Dermis blood vessel endothelial cell (primary cell): ENCODE measurements around the gene MOB2. TPM values are rescaled to one million over a fixed set of nuclear protein-coding genes. Genes with fewer than 3 reads are reported as not detected.

ENCODE experiments used
- DNase-seq: peaks from one replicate; pipeline ENCODE4 v3.0.0; 2010
- total RNA-seq: library from RNA; depleted of rRNA; stranded (reverse); fragments of >200 nt; gene quantifications from 2 replicates; pipeline ENCODE4 v1.2.3, GENCODE V29; 2014

MOB2 gene
- total RNA-seq, 1 donor from 2014 or later = 47.0 TPM

DNA sequence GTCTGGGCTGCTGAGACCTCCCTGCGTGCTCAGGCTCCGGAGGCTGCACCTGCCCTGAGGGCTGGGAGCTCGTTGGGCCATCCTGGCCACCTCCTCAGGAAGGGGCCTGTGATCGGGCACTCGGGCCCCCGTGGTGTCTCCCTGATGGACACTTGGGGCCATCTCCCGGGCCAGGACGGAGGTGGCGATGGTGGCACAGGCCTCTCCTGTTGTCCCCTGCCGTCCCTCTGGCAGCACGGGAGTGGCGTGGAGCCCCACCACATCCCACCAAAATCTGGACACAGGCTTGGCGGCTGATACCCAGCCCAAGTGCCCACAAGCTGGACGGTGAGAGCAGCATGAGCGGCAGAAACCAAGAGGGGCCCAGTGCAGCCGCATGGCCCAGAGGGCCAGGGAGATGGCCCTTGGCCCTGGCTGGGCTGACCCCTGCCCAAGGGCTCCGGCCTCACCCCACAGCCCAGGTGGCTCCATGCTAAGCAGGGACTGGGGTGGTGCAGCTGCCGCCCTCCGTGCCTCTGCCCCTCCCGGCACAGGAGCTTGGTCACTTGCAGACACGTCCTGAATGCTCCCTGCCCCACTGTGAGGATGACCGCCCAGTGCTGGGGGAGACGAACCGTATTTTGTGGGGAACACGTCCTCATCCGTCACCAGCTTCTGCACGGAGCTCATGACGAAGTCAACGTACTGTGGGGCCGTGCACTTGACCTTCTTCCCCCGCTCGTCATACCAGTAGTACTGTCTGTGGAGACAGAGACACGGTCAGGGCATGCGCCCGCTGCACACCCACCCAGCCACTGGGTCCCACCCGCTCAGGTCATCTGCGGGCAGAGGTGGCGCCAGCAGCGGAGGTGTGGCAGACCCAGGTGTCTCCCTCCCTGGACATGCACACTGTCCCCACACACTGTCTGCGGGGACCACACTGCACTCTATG is 15.6 kb downstream of the MOB2 start:
- no peak for DNase-seq

DNA sequence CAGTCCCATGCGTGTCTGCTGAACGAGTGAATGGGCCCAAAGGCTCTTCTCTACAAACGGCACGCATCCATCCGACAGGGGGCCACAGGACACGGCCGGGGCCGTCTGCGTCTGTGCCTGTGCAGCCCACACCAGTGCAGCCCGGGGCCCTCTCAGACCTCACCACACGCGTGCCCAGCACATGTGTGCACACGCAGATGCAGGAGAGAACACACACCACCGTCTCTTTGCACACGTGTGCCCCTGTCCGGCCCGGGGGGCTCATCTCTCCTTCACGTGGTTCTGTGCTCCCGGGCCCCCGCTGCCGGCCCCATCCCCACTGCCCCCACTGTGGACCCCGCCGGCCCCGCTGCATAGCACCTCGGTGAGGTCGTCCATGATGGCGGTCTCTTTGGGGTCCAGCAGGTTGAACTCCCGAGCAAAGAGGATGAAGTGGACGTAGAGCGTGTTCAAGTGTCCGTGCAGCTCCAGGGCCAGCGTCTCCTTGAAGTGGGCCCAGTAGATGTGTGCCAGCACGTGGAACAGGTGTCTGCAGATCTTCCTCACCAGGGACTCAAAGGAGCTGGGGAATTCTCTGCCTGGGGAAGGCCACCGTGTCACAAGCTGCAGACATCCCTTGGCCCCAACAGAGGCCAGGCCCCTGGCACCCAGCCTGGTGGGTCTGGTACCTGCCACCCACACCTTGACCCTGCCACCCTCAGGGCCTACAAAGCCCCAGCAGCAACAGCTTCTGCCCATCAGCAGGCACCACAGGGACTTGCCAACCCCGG is 16.5 kb downstream of the MOB2 start:
- no peak for DNase-seq

DNA sequence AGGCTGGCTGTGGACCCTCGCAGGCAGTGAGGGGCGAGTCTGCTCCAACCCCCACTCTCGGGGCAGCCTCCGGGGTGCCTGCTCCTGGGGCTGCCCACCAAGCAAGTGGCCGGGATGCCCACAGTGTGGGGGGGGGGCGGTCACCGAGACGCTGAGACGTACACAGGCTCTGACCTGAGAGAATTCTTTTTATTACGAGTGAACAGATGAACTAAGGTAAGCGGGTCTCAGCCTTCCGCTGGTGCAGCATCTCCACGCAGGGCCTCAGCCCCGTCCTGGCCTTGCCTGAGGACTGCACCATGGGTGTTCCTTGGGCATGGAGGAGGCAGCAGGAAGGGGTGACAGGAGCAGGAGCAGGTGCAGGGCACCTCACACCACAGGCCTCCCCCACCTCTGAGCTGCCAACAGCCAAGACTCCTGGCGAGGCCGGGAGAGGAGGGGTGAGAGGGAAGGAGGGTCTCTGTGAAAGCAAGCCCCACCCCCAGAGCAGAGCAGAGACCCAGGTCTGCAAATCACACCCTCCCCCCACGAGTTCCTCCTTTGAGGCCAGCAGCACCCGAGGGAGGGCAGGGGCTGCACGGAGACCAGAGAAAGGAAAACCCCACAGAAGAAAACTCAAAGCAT is 17.2 kb downstream of the MOB2 start:
- DNase-seq = no peak

DNA sequence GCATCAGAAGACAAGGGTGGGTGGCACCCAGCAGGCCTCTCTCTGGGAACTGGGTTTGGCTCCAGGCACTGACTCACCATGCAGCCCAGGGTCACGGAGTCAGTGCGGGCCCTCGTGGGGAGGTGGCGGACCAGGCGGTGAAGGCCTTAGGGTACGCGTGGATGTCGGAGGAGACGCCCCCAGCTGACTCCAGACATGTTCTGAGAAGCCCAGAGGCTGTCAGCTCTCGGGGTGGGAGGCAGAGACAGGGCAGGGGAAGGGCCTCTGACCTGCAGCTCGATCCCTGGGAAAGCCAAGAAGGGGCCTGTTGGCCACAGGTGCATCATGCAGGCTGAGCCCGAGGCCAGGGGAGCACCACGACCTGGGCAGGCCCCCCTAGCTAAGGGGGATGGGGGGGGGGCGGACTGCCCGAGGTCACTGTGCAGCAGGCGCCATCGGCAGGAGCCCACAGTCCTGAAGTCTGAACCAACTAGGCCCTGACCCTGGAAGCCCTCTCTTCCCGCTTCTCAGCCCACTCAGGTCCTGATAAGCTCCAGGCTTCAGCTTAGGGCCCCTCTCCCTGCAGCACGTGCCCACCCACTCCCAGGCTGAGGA is 18.0 kb downstream of the MOB2 start:
- no peak for DNase-seq

DNA sequence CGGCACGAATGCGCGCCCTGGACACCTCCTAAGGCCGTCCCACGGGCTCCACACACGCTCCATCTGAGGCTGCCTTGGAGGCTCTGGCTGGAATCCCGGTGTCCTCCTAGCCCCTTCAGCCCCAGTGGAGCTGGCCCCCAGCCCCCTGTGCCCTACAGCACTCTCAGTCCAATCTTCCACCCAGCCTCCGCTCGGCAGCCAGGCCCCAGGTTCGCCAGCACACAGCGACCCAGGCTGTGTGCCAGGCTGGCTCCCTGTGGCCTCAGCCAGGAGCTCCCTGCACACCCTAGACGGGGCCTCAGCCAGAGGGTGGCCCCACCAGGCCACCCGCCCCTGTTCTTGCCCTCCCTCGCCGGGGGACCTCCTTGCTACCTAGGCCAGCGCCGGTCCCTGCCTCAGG is 18.6 kb downstream of the MOB2 start:
- DNase-seq = no peak

DNA sequence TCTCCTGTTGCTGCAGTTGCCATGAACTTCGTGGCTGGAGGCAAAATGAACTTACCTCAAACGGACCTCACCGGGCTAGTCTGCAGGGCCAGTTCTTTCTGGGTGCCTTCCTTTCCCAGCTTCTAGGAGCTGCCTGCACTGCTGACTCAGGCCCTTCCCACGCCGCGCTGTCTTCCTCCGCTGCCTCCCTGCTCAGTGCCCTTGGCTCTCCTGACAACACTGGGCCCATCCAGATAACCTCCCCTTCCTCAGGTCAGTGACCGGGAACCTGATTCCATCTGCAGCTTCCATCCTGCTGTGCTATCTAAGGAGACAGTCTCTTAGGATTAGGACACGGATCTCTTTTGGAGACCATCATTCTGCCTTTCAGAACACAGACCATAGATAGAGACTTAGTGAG is 19.3 kb downstream of the MOB2 start:
- no peak for DNase-seq

DNA sequence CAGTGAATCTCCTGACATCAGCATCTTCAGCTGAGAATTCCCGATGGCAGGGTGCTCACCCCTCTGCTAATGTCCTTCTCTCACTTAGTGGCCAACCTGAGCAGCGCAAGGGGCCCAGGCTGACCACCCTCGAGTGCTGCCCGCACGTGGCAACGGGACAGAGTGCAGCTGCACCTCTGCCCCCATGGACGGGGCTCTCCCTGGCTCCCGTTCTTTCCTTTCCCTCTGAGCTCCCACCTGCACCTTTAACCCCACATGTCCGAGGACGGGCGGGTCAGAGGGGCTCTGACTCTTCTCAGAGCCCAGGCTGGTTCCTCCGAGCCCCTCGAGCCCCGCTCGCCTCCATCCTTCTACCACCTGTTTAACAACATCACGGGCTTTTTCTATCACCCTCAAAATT is 19.8 kb downstream of the MOB2 start:
- no peak for DNase-seq

DNA sequence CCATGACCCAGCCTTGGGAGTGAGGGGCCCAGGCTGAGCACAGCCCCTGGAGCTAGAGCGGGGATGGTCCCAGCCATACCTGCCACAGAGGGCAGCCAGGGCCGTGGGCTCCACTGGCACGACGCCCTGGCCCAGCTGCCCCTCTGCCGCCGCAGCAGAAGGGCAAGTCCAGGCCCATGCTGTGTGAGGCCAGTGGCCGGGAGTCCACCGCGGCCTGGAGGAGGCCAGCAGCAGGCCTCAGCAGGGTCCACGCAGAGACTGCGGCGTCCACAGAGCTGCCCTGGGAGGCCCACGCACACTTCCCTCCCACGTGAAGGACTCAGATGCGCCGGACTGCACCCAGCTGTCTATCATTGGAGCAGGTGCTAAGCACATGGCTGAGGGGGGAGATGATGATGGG is 23.5 kb downstream of the MOB2 start:
- DNase-seq = no peak

DNA sequence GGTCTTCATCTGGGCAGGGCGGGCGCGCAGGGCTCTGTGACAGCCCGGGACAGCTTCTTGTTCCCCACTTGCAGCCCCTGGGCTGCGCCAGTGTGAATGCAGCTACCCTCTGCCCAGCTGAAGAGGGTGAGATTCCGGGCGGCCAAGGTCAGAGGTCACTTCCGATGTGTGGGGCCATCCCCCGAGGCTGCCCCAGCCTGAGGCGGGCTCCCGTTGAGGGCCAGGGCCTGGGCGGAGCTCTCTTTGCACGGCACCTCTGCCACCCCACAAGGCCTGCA is 23.9 kb downstream of the MOB2 start:
- DNase-seq = no peak

DNA sequence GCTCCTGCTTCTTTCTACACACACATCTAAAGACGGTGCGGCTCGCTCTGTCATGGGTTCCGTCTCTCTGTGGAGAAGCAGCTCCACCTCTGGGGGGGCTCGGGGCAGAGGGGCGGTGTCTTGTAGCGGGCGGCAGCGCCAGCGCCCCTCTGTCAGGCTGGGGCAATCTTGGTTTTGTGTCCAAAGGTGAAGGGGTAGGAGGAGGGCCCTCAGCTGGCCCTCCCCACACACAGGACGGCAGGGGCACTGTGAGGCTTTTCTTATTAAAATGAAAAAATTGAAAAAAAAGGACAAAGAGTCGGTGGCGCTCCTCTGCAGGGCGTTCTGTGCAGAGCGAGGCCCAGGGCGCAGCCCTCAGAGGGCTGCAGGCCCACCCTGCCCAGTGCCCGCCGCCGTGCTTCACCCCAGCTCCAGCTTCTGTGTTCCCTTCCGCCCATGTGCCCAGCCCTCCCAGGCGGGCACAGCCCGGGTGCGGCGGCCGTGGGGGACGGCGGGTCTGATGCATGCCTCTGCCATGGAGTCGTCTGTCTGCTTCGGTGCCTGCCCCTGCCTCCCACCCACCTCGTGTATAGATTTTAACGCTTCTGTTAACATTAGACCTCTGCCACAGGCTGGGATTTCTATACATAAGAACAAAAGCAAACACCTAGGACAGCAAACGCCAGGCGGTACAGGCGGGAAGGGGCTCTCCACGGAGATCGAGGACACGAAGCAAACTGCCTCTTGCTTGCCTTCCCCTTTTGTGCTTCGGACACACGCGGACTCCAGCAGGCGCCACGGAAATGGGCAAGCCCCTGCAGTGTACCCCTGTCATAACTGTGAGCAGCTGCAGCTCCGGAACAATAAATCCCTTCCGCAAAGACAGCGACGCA is 24.5 kb downstream of the MOB2 start:
- no peak for DNase-seq

DNA sequence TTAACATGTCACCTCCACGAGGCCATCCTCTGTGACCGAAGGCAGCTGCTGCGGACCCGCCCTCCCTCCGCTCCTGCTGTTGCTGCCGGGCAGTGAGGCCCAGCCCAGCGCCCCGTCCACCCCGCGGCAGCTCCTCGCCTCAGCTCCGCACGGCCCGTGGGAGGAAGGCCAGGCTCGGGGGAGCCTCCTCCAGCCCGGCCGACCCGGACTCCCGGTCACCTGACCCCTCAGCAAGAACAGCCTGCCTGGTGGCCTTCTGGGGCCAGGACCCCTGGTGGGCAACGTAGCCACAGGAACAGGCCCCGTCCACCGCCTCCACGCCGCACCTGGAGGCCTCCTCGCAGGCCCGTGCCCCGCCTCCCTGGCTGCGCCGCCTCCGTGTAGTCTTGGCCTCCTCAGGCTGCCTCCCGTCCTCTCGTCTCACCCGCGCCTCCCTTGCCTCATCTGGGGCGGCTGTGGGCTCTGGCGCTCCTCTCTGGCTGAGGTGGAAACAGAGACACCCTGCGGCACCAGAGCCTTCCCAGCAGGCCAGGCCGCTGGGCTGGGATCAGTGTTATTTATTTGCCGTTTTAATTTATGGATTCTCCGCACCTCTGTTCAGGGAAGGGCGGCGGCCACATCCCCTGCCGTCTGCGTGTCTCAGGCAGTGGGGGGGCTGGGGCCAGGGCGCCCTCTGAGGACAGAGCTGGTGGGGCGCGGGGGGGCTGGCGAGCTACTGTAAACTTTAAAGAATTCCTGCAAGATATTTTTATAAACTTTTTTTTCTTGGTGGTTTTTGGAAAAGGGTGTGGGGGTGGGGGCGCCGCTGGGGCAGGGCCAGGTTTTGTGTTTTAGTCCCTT is 25.4 kb downstream of the MOB2 start:
- DNase-seq = no peak

DNA sequence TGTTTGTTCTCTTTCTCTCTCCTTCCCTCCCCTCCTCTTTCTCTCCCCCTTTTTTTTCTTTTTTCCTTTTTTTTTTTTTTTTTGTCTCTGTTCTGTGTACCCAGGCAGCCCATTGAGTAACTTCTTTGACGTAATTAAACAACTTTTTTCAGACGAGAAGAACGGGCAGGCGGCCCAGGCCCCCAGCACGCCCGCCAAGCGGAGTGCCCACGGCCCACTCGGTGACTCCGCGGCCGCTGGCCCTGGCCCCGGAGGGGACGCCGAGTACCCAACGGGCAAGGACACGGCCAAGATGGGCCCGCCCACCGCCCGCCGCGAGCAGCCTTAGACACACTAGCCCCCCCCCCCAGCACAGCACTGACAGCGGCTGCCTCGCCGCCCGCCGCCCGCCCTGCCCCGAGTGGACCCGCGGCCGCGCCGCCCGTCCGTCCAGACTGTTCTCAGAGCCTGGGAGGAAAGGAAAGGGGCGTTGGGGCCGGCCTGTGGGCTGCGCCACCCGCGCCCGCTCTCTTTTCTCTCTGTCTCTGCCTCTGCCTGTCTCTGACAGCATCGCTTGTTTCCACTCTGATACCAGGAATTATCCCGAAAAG is 26.1 kb downstream of the MOB2 start:
- no peak for DNase-seq

DNA sequence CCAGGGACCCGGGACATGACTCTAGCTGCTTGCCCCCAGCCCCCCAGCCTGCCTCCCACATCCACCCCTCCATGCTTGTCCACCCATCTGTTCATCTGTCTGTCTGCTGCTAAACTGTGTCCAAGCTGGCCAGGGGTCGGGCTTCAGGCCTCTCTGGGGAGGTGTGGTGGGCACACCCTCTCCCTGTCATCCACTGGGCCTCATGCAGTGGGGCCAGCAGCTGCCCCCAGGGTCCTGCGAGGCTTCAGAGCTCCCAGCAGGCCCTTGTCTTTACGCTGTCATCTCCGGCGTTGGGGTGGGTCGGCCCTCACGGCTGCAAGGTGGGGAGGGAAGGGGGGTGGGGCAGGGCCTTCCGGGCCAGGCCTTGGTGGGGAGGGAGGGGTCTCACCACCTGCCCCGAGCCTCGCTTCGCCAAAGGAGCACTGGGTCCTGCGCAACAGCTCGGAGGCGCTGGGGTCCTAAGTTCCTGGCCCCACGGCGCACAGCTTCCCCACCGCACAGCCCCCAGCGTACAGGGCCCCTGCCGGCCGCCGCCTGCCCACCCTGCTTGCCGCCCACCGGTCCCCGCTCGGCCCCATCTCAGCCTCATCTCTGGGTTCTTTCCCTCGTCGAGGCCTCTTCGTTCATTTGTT is 26.7 kb downstream of the MOB2 start:
- DNase-seq = no peak

DNA sequence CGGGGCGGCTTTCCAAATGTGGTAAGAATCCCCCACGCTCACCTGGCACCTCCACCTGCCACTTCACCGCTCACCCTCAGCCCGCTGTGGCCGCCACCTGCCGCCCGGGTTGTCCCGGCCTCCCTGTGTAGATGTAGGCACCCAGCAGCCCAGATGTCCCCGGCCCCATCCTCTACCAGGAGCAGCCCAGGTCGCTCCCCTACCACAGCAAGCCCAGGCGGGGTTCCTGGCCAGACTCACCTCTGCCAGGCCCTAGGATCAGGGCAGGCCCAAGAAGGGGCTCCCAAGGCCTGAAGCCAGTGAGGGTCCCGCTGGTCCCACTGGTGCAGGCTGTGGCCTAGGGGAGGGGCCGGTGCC is 27.4 kb downstream of the MOB2 start:
- no peak for DNase-seq

DNA sequence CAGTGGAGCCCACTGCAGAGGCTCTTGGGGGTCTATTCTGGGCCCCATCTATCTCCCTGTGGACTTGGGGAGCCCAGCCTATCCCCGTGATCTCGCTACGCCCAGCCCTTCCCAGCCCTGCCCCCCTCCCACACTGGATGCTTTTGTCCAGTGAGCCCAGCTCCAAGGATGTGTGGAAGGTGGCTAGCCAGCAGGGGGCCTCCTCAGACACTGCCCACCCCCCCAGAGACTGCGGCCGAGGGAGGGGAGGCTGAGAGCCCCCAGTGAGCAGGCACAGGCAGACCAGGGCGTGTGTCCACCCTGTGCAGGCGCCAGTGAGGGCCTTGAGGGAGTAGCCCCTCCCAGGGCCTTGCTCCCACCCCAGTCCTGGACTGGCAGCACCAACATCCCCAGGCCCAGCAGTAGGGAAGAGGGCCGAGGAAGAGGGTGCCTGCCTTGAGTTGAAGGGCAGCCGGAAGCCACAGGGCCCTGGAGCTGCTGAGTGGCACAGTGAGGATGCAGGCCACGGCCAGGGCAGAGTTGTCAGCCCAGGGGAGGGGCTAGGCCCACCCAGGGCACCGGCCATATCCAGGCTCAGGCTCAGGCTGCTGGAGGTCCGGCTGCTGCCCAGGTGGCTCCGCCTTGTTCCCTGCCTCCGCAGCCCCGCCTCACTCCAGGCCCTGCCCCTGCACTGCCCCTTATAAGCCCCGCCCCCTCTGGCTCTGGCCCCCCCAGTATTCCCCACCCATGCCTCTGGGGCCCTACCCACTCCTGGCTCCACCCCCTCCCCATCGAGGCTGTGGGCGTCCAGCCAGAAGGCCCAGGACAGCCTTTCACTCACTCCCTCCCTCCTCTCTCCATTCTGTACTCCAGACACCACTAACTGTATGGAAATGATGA is 28.0 kb downstream of the MOB2 start:
- peak; percentile 42 for DNase-seq

DNA sequence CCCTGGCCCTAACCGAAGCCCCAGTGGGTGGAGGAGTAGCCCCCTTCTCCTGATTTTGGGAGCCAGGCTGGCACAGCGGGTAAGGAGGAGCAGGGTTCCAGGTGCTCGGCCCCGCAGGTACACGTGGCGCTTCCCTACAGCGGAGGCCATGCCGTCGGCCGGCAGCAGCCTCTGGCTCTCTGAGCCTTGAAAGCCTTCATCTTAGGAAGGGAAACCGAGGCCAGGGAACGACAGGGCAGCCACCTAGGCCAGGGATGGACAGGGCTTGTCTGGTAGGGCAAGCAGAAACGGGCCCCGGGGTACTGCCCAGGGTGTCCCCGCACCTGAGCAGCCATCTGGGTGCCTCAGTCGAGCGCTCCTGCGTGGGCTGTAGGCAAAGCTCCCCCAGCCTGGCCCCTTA is 28.7 kb downstream of the MOB2 start:
- DNase-seq = no peak

DNA sequence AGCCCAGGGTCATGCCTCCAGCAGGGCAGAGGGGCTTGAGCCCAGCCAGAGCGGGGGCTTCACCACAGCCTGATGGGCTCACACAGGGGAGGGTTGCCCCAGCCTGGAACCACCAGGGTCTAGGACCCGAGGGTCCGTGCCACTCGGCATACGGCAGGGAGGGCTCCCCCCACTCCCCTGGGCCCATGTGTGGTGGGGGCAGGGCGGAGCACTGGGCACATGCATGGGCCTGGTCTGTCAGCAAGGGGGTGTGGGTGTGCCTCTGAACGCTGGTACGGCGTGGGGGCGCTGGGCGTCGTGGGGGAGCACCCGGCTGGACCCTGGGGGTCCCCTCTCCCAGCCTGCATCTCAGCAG is 29.3 kb downstream of the MOB2 start:
- DNase-seq = no peak

DNA sequence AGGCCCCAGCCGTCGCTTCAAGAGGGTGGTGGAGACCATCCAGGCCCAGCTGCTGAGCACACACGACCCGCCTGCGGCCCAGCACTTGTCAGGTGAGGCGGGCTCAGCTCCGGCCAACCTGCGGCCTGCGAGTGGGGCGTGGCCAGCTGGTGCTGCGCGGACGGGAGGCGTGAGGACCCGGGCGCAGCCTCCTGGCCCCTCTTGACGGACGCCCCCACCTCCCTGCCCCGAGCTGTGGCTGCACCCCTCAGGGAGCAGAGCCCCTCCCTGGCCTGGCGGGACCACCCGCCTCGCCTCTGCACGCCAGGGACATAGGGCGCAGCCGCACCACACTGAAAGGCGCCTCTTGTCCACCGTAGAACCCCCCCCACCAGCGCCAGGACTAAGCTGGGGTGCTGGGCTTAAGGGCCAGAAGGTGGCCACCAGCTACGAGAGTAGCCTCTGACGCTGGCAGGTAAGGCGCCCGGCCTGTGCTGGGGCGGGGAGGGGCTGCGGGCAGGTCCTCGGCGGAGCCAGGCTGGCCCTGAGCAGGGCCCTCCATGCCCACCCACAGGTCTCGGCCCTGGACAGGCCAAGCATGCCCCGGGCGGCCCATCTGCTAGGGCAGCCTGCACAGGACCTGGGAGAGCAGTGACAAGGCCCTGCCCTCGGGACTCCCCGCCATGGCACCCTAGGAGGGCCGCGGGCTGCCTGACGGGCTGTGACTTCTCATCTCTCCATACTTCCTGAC is 29.8 kb downstream of the MOB2 start:
- no peak for DNase-seq

DNA sequence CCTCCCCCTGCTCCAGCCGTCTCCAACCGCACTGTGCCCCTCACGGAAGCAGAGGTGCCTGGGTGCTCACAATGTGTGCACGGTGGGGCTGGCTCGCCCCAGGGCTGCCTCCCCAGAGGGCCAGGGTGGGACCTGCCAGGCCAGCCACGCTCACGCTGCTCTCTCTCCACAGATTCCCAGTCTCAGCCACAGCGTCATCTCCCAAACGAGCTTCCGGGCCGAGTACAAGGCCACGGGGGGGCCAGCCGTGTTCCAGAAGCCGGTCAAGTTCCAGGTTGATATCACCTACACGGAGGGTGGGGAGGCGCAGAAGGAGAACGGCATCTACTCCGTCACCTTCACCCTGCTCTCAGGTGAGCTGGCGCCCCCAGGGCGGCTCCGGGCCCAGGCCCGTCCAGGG is 30.4 kb downstream of the MOB2 start:
- DNase-seq = no peak
